NCI-H345 treated with DMSO at 0.1 percent for 48 hours (cell line): Measurements from ENCODE around the gene SLC9A5.

Experiments used
- DNase-seq: peaks from one replicate; lab custom pipeline; 2025; ENCODE audit not compliant: unreplicated experiment; lab: John Stamatoyannopoulos, UW

SLC9A5 gene

GRCh38 chr16:67248401-67249177, at the start of gene SLC9A5:
SLC9A5 (plus strand) TSS chr16:67248979; CDS start chr16:67249015, 36 bp downstream.
- DNase-seq: no peak

GRCh38 chr16:67199011-67199807, 49.6 kb upstream of the SLC9A5 start, which contains the start of gene ELMO3:
ELMO3 (plus strand) TSS chr16:67199131; CDS start chr16:67199327, 196 bp downstream.
- DNase-seq: peak; percentile 17

GRCh38 chr16:67199808-67200198, 49.0 kb upstream of the SLC9A5 start:
- no peak for DNase-seq

- no peak for DNase-seq
These were observed 48.3 kb upstream of the SLC9A5 start for GRCh38 chr16:67200491-67200890.

GRCh38 chr16:67201411-67202345, 47.1 kb upstream of the SLC9A5 start:
- DNase-seq: no peak

- DNase-seq: no peak
These were observed 46.4 kb upstream of the SLC9A5 start for GRCh38 chr16:67202426-67202825.

GRCh38 chr16:67202956-67203493, 45.8 kb upstream of the SLC9A5 start:
- no peak for DNase-seq

- no peak for DNase-seq
These were observed 44.7 kb upstream of the SLC9A5 start for GRCh38 chr16:67204076-67204475.

- DNase-seq: no peak
These were observed 42.5 kb upstream of the SLC9A5 start for GRCh38 chr16:67206129-67206837.

- no peak for DNase-seq
These were observed 41.9 kb upstream of the SLC9A5 start for GRCh38 chr16:67206838-67207248.

- DNase-seq: no peak
These were observed 41.3 kb upstream of the SLC9A5 start for GRCh38 chr16:67207249-67208091.

- no peak for DNase-seq
These were observed 40.5 kb upstream of the SLC9A5 start for GRCh38 chr16:67208154-67208896.

- no peak for DNase-seq
These were observed 39.2 kb upstream of the SLC9A5 start for GRCh38 chr16:67209565-67209964.

- no peak for DNase-seq
These were observed 38.5 kb upstream of the SLC9A5 start for GRCh38 chr16:67210069-67210937.

- DNase-seq: no peak
These were observed 37.1 kb upstream of the SLC9A5 start for GRCh38 chr16:67211674-67212073.

- no peak for DNase-seq
These were observed 36.0 kb upstream of the SLC9A5 start for GRCh38 chr16:67212766-67213165.

GRCh38 chr16:67213197-67214019, 35.4 kb upstream of the SLC9A5 start:
- no peak for DNase-seq
